MCF 10A (cell line): ENCODE measurements around the gene EXOC2. TPM values are rescaled to one million over a fixed set of nuclear protein-coding genes. Genes with fewer than 3 reads are reported as not detected.

Source experiments
- BruUV-seq: library from RNA; stranded (reverse); fragments of 400-500 nt; replicated peaks from 2 replicates; lab custom pipeline; 2021; lab: Mats Ljungman, UMichigan
- CTCF ChIA-PET: fragments of 300-600 bp; sonication (Branson Sonifier 250); formaldehyde crosslinking; extraction: SDS; loops from one replicate; lab custom pipeline; 2021; ENCODE audit warnings: antibody characterized with exemption, inconsistent platforms; lab: Yijun Ruan, JAX
- POLR2A ChIA-PET: fragments of 300-600, 350-650 bp; sonication (Branson Sonifier 250); formaldehyde crosslinking; extraction: SDS; loops from one replicate; lab custom pipeline; 2020; ENCODE audit warnings: antibody characterized with exemption, inconsistent platforms; lab: Yijun Ruan, JAX
- DNase-seq: peaks from one replicate; pipeline ENCODE4 v3.0.0-alpha.2; 2018; ENCODE audit not compliant: unreplicated experiment
- H3K27ac Mint-ChIP-seq: one replicate; pipeline ENCODE4 v1.8.0; 2022; ENCODE audit warnings: mild to moderate bottlenecking, low read depth, mixed read lengths; ENCODE audit not compliant: unreplicated experiment
- H3K27me3 Mint-ChIP-seq: one replicate; pipeline ENCODE4 v1.8.0; 2022; ENCODE audit warnings: mixed read lengths; ENCODE audit not compliant: insufficient read depth, unreplicated experiment
- H3K36me3 Mint-ChIP-seq: one replicate; pipeline ENCODE4 v1.8.0; 2022; ENCODE audit warnings: mild to moderate bottlenecking, moderate library complexity, mixed read lengths; ENCODE audit not compliant: insufficient read depth, unreplicated experiment
- H3K4me1 Mint-ChIP-seq: one replicate; pipeline ENCODE4 v1.8.0; 2022; ENCODE audit warnings: mixed read lengths; ENCODE audit not compliant: insufficient read depth, unreplicated experiment
- H3K4me3 Mint-ChIP-seq: one replicate; pipeline ENCODE4 v1.8.0; 2022; ENCODE audit warnings: mild to moderate bottlenecking, moderate library complexity, mixed read lengths; ENCODE audit not compliant: unreplicated experiment
- H3K9me3 Mint-ChIP-seq: one replicate; pipeline ENCODE4 v1.8.0; 2022; ENCODE audit warnings: mixed read lengths; ENCODE audit not compliant: unreplicated experiment
- CTCF ChIP-seq: fragments of 200-600 bp; IDR thresholded peaks from one replicate; pipeline ENCODE4 v1.8.0; 2022; ENCODE audit warnings: antibody characterized with exemption, mild to moderate bottlenecking; ENCODE audit not compliant: unreplicated experiment
- intact Hi-C: fragments of 100-400 bp; cut with micrococcal nuclease; formaldehyde crosslinking; loops from 2 replicates; pipeline ENCODE4 v1.14.1; 2022
- total RNA-seq: library from RNA; stranded (reverse); gene quantifications from 2 replicates; pipeline ENCODE4 v1.2.3, GENCODE V29; 2022

EXOC2 gene
- total RNA-seq, 1 experiment from 2014 or later: 14.6 TPM

GRCh38 chr6:514396-514978, 178.5 kb downstream of the EXOC2 start:
- POLR2A ChIA-PET: no interaction called here
- TF ChIP-seq CTCF: no peak
- Mint-ChIP-seq H3K4me3 (no peak overlapping the region), H3K9me3 (no peaks in the 10 kb centered on the region), H3K27ac (no peak overlapping the region), H3K27me3 (no peaks in the 10 kb centered on the region), H3K36me3 (peaks cover 6% of the 10 kb centered on the region), H3K4me1 (no peaks in the 10 kb centered on the region)
- CTCF ChIA-PET: no interaction called here
- no peak for DNase-seq
- BruUV-seq: no TSS peak
- intact Hi-C loops: no loop called here

DNA sequence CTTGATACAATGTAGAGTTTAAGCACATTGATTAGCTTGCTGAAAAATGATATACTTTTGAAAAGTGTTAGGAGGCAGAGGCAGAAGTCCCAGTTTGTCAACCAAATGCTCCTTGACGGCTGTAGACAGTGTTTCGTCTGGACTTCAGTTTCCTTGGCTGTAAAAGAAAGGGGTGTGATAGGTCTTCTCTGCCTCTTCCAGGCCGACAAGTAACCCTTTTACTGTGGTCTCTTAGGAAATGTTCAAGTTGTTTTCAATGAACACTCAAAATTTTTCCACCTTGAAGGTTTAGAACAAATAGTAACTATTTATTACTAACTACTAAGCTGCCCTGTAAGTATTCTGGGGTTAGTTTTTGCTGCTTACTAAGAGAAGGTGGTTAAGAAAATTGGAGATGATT, 179.0 kb downstream of the EXOC2 start:
- ChIA-PET POLR2A (no interaction called here), CTCF (no interaction called here)
- Mint-ChIP-seq H3K36me3 (peaks cover 6% of the 10 kb centered on the region), H3K4me1 (no peaks in the 10 kb centered on the region), H3K27me3 (no peaks in the 10 kb centered on the region), H3K9me3 (no peaks in the 10 kb centered on the region), H3K27ac (no peak overlapping the region), H3K4me3 (no peak overlapping the region)
- intact Hi-C loops: no loop called here
- no peak for DNase-seq
- BruUV-seq: no TSS peak
- no peak for TF ChIP-seq CTCF

DNA sequence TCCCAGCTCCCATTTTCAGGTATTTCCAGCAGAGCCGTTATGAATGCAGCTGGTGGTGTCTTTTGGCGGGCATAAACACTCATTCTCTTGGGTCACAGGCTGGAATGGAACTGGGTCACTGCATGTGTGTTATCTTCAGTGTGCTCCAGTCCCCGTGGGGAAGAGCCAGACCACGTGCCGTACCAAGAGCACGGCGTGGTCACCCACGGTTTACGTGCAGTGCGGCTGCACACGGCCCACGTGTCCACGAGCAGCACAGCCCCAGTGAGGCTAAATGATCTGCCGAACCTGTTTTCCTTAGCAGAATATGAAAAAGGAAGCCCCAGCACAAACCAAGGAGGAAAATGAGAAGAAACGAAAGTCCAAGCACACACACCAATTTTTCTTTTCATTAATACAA, 179.9 kb downstream of the EXOC2 start:
- Mint-ChIP-seq H3K36me3 (peaks cover 6% of the 10 kb centered on the region), H3K27me3 (no peaks in the 10 kb centered on the region), H3K9me3 (no peaks in the 10 kb centered on the region), H3K27ac (no peak overlapping the region), H3K4me1 (no peaks in the 10 kb centered on the region), H3K4me3 (no peak overlapping the region)
- TF ChIP-seq CTCF: no peak
- ChIA-PET POLR2A (no interaction called here), CTCF (no interaction called here)
- BruUV-seq: no TSS peak
- intact Hi-C loops: no loop called here
- no peak for DNase-seq

DNA sequence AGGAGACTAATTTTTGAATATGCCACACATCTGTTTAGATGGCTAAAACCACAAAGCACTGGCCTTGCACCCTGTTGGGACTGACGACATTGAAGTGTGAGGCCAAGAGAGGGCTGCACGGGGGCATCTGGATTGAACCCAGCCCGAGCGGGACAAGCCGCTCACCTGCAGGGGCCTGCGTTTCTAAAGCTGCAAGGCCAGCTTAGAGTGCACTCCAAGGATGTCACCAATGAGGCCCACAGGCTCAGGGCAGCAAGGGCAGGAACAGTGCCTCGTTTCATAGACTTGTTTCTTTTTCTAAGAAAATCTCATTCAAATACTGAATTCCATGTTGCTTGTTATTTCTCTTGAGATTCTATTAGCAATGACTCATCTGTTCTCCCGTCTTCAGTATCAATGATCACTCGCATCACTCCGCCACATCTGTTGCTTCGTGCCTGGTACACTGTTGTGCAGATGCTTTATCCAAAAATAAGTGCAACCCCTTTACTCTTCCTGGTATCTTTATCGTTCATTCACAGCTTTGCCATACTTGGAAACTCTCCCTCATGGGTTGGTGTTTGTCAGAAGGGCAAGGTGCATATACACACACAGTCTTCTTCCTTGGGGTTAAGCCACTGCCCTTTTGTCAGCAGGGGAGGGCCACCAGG, 181.3 kb downstream of the EXOC2 start:
- Mint-ChIP-seq H3K27me3 (no peaks in the 10 kb centered on the region), H3K4me1 (no peaks in the 10 kb centered on the region), H3K27ac (no peak overlapping the region), H3K4me3 (no peak overlapping the region), H3K36me3 (peaks cover 6% of the 10 kb centered on the region), H3K9me3 (no peaks in the 10 kb centered on the region)
- DNase-seq: no peak
- intact Hi-C loops: no loop called here
- TF ChIP-seq CTCF: no peak
- ChIA-PET POLR2A (no interaction called here), CTCF (interaction anchor here (0.6 kb wide), 1 partner anchor 416 kb away, joined by 3 read pairs; no protein-coding TSS in a partner anchor)
- no TSS peak for BruUV-seq
